Measurements from ENCODE around the gene IGSF3.
"Not testable (repeated sequence)": the region's sequence is repeated elsewhere in the genome, so short reads cannot be mapped to it uniquely, and the experiment has no call there.

The IGSF3 gene

DNA sequence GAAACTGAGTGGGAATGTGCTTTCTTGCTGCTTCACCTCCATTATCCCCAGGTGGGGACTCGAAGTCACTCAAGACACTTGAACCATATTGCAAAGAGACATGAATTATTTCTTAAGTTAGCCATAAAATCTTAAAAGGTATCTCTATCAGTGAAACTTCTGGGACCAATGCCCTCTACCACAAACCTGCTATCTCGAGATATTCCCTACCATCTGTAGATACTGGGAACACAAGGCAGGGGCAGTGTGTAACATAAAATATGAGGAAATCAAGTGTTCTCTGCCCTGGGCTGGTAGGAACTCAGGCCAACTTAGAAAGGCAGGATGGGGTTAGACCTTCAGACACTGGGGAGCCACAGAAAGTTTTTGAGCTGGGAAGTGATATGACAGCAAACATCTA is 95.4 kb downstream of the IGSF3 start:
- DNase-seq, result no peak

GRCh38 chr1:116571215-116571919 is 96.2 kb downstream of the IGSF3 start:
- no peak for DNase-seq

DNA sequence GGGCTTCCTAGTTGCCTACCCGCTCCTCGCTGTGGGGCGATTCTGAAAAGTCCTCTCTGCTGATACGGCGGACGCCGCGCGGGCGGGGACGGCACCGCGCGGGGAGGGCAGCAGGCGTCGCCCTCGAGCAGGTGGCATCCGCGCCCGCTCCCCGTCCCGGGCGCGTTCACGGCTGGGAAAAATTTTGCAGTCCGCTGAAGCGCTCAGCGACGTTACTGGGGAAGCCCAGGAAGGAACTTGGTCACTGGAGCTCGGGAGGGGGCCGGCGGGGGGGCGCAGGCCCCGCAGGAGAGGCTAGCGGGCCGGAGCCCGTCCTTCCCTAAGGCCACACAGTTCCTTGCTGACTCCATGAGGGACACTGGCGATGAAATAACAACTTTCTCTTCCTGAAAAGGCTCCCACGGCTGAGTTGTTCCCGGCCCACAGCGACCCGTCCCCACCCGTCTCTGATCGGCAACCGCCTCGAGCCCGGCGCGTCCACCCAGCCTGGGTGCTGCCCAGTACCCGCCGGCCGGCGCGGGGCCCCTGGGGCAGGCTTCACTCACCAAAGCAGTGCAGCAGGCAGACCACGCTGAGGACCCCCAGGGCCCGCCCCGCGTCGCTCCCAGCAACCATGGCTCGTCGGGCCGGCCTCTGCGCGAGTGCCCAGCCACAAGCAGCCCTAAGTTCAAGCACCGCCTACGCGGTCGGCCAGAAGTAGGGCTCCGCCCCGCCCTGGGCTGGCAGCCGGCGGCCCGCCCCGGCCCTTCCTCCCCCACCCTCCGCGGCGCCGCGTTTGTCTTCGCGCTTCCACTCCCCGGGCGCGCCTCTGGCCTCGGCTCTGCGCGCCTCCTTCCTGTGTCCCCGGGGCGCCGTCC is 96.9 kb downstream of the IGSF3 start, which contains the start of gene CD58:
CD58 (minus strand) TSS at position 669 of the 857 bp plus-strand sequence; CDS start at position 615, 54 bp downstream.
- peak; percentile 78 to 81 for DNase-seq

GRCh38 chr1:116569776-116570357 is 97.7 kb downstream of the IGSF3 start:
- DNase-seq, result peak; percentile 55 to 61

DNA sequence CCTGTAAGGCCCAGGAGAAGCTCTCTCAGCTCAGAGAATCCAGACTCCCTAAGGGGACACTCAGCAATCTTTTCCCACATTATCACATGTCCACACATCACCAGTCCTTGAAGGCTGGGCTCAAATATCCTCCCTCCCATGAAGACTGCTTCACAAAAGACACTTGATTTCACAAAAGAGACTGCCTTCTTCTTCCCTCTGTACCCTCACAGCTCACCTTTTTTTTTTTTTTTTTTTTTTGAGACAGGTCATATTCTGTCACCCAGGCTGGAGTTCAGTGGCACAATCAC is 98.2 kb downstream of the IGSF3 start:
- no peak for DNase-seq

DNA sequence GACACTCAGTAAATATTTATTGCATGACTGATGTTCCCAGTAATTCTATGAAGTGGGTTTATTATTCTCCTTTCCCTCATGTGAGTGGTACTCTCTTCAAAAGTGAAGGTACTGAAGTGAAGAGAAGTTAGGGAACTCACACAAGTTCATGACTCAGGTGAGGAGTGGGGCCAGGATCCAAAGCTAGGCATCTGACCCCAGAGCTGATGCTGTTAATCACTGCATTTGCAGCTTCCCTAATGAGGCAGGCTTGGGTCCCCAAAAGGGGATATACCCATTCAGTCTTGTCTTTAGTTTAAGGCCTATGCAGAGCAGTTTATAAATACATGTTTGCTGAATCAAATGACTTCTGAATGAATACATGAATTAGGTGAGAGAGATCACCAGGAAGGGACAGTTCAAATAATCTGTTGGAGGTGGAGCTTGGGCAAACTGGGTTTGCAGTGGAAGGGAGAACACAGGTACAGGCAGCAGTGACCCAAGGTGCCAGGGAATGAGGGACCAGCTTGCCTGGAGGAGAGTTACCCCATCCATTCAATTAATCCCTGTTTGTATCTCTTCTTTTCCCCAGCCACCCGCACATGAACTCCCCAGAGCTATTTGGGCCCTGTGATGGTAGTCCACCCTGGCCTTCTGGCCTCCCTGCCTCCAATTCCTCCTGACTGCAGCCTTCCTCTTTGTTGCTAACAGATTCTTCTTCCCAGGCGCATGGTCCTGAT is 98.7 kb downstream of the IGSF3 start:
- DNase-seq, result no peak

DNA sequence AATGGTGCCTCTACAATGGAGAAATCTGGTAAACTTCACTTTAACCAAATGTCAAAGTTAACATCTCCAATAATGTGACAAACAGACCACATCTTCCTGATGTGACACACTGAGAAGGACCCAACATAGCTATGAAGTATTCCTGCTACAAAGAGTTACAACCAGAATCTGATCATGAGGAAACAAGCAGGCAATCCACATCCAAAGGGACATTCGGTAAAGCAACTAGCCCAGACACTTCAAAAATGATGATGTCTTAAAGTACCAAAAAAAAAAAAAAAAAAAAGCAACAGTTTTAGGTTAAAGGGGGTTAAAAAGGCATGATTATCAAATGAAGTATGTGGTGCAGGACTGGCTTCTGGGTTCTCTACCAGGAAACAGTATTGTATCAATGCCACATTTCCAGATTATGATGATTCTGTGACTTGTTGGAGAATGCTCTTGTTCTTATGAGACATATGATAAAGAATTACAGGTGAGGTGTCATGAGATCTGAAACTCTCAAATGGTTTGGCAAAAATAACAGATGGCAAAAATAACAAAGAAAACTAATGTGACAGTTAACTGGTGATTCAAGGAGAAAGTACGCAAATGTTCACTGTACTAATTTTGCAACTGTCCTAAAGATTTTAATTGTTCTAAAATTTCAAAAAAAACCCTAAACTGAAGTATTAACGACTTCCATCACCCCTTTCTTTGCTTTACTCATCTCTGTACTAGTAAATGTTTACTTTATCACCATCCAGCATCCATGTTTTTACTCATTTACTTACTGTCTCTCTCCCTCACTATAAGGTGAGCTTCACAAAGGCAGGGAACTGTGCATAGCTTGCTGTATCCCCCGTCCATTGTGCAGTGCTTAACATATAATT is 99.5 kb downstream of the IGSF3 start:
- no peak for DNase-seq

DNA sequence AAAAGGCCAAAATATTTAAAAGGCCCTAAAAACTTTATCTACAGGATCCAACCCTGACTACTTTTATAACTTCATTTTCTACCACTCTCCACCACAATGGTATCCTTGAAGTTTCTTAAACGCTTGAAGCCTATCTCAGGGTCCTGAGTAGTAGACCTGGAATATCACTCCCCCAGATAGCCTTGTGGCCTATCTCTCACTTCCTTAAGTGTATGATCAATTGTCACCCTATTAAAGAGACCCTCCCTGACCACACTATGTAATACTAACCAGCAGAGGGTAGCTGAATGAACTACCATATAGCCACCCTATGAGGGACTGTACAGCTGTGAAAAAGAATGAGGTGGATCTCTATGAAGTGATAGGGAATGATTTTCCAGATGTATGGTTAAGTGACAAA is 102.3 kb downstream of the IGSF3 start:
- DNase-seq, result no peak

DNA sequence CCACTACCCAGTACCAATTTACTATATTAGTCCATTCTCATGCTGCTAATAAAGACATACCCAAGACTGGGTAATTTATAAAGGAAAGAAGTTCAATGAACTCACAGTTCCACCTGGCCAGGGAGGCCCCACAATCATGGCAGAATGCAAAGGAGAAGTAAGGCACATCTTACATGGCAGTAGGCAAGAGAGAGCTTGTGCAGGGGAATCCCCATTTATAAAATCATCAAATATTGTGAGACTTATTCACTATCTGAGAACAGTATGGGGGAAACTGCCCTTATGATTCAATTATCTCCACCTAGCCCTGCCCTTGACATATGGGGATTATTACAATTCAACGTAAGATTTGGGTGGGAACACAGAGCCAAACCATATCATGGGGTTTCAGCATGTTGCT is 103.1 kb downstream of the IGSF3 start:
- no peak for DNase-seq

- not testable (repeated sequence) for DNase-seq
These were observed 105.1 kb downstream of the IGSF3 start for GRCh38 chr1:116562465-116562864.

- no peak for DNase-seq
These were observed 106.0 kb downstream of the IGSF3 start for GRCh38 chr1:116561563-116561962.

- DNase-seq, result no peak
These were observed 106.6 kb downstream of the IGSF3 start for GRCh38 chr1:116560704-116561490.

DNA sequence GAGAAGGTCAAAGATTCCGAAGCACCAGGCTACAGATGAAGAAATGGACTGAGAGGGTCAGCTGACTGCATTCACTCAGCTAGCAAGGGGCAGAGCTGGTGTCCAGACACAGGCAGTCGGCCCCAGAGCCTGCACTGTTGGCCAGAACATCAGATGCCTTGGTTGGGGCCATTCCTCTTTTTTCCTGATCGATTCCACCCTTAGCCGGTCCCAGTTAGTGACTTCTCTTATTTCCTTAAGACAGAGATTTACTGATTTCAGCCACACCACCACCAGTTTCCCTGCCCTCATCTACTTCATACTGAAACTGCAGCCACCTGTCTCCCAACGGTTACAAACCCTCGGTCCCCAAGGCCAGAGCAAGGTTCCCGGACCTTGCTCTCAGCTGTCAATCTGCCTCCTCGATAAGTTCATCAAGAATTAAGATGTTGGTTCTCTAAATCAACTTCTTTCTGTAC is 108.2 kb downstream of the IGSF3 start:
- DNase-seq, result no peak

DNA sequence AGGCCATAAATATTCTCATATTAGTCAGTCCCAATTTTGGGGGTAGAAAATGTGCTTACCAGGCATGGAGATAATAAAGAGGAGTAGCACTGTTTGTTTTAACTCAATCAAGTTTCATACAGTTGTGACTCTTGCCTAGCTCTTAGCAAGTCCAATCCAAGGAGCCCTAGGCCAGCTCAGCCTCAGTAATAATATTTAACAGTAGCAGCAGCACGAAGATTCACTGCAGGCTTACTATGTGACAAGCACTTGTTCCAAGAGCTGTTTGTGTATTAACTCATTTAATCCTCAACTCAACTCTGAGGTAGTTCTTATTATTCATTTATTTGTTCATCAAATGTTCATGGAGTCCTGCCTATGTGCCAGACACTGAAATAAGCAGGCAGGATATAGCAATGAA is 109.0 kb downstream of the IGSF3 start:
- no peak for DNase-seq

DNA sequence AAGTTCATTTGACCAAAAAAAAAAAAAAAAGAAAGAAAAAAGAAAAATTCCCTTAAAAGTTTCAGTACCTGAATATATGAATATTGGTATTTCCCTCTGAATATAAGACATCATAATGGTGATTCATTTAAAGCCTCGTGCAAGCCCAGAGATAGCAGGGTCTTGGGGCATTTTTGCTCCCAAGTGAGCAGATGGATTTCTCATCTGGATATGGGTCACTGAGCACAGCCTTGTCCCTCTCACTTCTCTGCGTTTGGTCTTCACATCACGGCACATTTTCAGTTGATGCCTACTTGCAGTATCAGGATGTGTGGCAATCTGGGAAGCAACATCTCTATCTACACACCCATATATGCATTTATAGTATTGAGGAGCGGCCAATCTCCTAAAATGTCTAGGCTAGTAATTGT is 109.4 kb downstream of the IGSF3 start:
- DNase-seq, result no peak

GRCh38 chr1:116557323-116557878 is 110.1 kb downstream of the IGSF3 start:
- no peak for DNase-seq

- DNase-seq, result peak; percentile 70 to 75
These were observed 111.1 kb downstream of the IGSF3 start for GRCh38 chr1:116556289-116557006.

- DNase-seq, result no peak
These were observed 112.6 kb downstream of the IGSF3 start for GRCh38 chr1:116554924-116555323.

DNA sequence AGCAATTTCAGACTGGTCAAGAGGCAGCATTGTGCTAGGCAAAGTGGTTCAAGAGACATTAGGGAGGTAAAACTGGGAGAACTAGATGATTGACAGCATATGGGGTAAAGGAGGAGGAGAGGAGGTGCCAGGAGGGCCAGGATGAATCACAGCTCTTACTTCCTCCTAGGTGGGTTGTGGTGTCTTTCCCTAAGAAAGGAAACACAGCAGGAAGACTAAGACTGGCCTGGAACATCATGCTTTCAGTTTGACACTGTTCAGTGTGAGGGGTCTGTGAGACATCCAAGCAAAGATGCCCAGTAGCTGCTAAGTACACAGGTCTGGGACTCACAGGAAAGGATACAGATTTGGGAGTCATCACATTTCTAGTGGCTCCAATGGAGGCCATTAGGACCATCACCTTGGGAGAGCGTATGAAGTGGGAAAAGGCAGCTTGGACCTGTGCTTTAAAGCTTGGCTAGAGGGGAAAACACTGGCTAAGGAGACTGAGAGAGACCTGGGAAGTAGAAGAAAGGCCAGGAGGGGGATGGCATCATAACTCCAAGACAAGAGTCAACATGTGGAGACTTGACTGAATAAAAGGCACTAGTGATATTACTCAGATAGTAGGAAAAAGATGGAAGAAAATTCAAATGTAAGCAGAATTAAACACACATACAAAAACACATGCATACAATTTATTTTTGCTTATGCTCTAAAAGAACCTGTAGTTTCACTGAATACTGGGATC is 114.0 kb downstream of the IGSF3 start:
- DNase-seq, result no peak
